ENCODE data around the gene POLG.

POLG gene

DNA sequence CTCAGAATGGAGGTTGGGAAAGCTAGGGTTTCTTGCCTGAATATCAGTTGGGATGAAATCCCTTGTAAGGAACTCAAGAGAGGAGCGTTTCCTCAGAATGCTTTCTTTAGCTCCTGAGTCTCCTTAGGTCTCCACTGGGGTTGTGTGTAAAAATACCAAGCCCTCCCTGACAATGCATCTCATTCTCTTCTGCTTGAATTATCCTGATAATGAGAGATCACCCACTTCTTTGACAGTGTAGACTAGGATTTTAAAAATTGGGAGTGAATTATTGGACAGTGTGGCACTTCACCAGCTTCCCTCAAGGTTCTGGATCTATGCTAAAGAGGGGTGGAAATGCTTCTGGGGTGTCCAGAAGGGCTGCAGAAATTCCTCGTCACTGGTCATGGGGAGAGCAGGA lies 41.8 kb upstream of the POLG start:
- TF ChIP-seq, protein P1, sequence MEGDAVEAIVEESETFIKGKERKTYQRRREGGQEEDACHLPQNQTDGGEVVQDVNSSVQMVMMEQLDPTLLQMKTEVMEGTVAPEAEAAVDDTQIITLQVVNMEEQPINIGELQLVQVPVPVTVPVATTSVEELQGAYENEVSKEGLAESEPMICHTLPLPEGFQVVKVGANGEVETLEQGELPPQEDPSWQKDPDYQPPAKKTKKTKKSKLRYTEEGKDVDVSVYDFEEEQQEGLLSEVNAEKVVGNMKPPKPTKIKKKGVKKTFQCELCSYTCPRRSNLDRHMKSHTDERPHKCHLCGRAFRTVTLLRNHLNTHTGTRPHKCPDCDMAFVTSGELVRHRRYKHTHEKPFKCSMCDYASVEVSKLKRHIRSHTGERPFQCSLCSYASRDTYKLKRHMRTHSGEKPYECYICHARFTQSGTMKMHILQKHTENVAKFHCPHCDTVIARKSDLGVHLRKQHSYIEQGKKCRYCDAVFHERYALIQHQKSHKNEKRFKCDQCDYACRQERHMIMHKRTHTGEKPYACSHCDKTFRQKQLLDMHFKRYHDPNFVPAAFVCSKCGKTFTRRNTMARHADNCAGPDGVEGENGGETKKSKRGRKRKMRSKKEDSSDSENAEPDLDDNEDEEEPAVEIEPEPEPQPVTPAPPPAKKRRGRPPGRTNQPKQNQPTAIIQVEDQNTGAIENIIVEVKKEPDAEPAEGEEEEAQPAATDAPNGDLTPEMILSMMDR (IDR thresholded peaks at IDR 0.05; ENCODE audit: low read depth, low read length), result no peak
- Histone ChIP-seq H3K4me1 (peaks cover 15% of the 10 kb centered on the region), H3K36me3 (peaks cover 35% of the 10 kb centered on the region), H3K9me3 (no peaks in the 10 kb centered on the region), H3K4me3 (ENCODE audit: low read depth, low read length) (no peak overlapping the region), H3K27me3 (no peaks in the 10 kb centered on the region)
- no peak for DNase-seq

DNA sequence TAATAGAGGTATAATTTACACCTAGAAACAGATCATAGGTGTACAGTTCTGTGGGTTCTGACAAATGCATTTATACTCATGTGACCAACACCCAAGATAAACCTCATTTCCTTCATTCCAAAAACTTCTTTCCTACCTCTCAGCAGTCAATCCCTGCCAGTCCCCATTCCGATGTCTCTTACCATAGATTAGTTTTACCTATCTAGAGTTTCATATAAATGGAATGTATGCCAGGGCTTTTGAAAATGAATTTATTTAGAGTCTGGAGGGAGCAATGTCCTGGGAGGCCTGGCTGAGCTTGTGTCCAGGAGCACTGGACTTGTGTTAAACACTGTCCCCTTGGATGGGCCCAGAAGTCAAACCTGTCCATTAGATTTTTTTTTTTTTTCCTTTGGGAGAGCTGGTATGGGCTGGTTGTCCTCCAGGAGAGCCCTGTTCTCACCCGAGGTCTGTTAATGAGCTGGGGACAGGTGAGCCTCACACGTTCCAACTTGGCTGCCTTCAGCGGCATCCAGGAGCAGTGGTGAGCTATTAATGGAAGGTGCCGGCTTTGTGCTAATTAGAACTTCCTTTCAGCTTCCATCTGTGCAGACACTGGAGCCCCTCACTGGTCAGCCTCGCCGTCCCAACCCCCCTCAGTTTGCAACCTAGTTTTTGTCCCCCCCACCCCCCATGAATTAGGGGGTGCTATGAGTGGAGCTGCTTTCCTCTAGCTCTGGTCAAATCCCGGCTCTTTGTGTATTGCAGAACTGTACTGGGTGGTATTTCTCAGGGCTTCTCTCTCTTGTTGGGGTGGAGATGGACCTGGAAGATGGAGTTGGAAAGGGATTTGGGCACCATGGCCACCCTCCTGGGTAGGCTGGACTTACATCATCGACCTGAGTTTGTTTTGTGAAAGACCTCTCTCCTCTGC lies 40.7 kb upstream of the POLG start:
- peaks cover 38% of the 10 kb centered on the region for H3K36me3 ChIP-seq
- H3K27me3 ChIP-seq, result no peaks in the 10 kb centered on the region
- H3K4me1 ChIP-seq, result peaks cover 7% of the 10 kb centered on the region; the same call in 1 of the 2 replicates
- DNase-seq, result no peak
- H3K9me3 ChIP-seq, result no peaks in the 10 kb centered on the region
- no peak overlapping the region for H3K4me3 ChIP-seq (ENCODE audit: low read depth, low read length)
- TF ChIP-seq, protein P1 (IDR thresholded peaks at IDR 0.05; ENCODE audit: low read depth, low read length), result no peak

DNA sequence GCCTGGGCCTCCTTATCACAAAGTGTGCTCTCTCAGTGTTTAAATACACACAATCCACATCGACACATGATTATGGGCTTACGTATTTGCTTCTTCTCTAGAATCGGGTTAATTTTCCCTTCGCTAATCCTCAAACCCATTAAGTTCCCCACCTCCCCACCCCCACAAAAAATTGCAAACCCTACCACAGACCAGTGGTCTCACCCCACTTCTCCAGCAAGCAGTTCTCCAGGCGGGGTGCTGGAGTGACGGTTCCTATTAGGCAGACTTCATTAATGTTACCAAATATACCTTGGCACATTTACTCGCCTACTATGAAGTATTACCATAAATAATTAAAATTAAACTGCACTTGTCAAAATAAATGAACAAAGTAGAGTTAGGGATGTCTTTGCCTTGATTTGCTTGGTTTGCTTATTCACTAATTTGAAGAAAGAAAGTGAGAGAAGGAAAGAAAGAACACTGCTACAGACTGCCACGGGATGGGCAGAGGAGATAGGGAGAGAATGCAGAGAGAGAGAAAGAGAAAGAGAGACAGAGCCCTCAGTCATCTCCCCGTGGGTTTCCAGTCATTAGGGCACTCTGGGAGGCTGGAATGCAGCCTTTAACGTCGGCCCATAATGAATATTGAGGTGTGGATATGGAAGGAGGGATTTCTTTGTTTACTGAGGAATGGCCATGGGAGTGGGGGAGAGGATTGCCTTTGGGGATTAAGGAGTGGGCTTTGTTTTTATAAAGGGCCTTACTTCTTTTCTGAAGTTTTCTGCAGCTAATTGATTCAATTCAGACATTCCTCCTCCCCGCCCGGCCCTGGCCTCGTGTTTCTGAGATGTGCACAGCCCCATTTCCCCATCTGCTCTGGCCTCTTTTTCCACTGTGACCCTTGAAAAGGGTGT lies 39.7 kb upstream of the POLG start:
- TF ChIP-seq, protein P1 (IDR thresholded peaks at IDR 0.05; ENCODE audit: low read depth, low read length), result no peak
- no peaks in the 10 kb centered on the region for H3K9me3 ChIP-seq
- no peaks in the 10 kb centered on the region for H3K27me3 ChIP-seq
- H3K4me1 ChIP-seq, result no peaks in the 10 kb centered on the region
- H3K36me3 ChIP-seq, result peaks cover 38% of the 10 kb centered on the region
- no peak overlapping the region for H3K4me3 ChIP-seq (ENCODE audit: low read depth, low read length)
- no peak for DNase-seq

DNA sequence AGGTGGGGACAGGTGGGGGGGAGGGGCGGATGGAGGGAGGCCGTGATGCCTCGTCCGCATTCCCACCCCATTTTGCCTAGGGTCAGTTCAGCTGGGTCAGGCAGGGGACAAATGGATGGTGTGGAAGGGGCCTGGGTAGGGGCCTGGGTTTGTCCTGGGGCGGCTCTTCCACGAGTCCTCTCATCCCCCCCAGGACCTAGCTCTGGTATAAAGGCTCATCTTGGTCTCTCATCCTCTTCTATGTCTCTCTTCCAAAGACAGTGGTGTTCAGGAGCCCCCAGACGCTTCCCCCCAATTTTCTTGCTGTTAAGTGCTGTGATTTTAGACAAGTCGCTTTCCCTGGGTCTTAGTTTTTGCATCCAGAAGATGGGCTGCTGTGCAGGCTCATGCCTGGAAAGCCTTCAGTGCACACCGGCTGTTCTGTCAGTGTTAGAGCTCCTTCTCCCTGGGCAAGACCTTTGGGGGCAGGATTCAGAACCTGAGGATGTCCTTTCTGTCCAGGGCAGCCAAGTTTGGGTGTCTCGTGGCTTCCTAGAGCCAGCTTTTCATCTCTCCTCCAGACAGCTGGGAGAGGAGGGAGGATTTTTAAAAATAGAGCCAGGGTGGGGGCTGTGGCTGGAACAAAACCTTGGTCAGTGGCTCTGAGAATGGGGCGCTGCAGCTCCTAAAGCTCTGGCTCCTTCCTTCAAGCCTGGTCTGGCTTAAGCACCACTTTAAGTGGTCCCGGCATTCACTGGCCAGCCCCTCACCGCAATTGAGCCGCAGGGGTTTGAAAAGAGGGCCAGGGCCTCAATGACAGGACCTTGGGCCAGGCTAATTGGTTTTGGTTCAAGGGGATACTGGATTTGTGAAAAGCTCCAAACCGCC lies 37.7 kb upstream of the POLG start:
- Histone ChIP-seq H3K36me3 (peaks cover 40% of the 10 kb centered on the region), H3K4me1 (peaks cover 7% of the 10 kb centered on the region), H3K27me3 (no peaks in the 10 kb centered on the region), H3K9me3 (no peaks in the 10 kb centered on the region), H3K4me3 (ENCODE audit: low read depth, low read length) (no peak overlapping the region)
- DNase-seq, result no peak
- TF ChIP-seq, protein P1 (IDR thresholded peaks at IDR 0.05; ENCODE audit: low read depth, low read length), result no peak

DNA sequence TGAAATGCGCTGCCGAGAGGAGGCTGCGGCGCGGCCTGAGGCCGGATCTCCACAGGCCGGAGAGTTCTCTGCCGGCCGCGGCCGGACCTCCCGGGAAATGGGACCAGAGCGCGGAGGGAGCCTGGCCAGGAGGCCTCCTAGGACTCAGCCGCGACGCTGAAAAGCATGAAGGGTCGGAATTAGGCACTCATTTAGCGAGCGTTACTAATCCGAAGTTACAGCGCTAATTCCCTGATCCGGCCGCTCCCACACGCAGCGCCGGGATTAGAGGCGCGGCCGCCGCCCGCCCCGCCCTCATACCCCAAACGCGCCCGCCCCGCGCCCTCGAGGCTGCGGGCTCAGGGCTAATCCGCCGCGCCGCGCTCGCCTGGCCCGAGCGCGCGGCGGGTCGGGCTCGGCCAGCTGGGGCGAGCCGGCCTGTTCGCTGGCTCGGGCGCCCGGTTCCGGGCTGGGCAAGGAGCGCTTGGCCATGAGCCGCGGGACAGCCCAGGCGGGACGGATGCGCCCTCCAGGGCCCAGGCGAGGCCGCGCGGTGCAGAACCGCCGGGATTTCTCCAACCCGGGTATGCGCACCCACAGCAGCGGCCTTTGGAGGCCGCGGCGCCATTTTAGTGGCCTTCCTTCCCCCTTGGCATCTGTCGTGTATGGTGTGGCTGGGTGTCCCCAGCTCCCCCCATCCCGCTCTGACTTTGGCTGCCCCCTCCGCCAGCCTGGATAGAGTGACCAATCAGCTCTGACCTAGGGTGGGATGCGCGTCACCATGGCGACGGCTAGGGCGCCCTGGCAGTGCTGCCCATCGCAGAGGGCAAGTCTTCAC lies 36.8 kb upstream of the POLG start:
- Histone ChIP-seq H3K27me3 (no peaks in the 10 kb centered on the region), H3K4me1 (peaks cover 9% of the 10 kb centered on the region), H3K9me3 (no peaks in the 10 kb centered on the region), H3K36me3 (peaks cover 47% of the 10 kb centered on the region), H3K4me3 (ENCODE audit: low read depth, low read length) (no peak overlapping the region)
- TF ChIP-seq, protein P1 (IDR thresholded peaks at IDR 0.05; ENCODE audit: low read depth, low read length), result no peak
- DNase-seq, result no peak

Measured in BE2C (cell line).